HepG2 (cell line): ENCODE results near the gene FETUB. TPM values are rescaled to one million over a fixed set of nuclear protein-coding genes. Genes with fewer than 3 reads are reported as not detected.

Experiments
- ASH2L ChIP-seq: fragments of 300-600, 200-600 bp; sonication (generic); IDR thresholded peaks from 2 replicates; pipeline ENCODE4 v1.7.0; 2017; ENCODE audit warnings: low read depth, mild to moderate bottlenecking, moderate library complexity, mixed read lengths, low read length; ENCODE audit not compliant: insufficient read length
- FOXO1 ChIP-seq: sonication (generic); formaldehyde crosslinking; IDR thresholded peaks from 2 replicates; pipeline ENCODE4 v1.4.0; 2020; ENCODE audit warnings: missing genetic modification reagents
- IKZF1 ChIP-seq: fragments of 450-650 bp; IDR thresholded peaks from 2 replicates; pipeline ENCODE4 v1.7.1; 2016
- KDM1A ChIP-seq: IDR thresholded peaks from 2 replicates; pipeline ENCODE4 v1.6.1; 2016; ENCODE audit warnings: missing compliant biosample characterization
- NR2F6 ChIP-seq, 2 experiments: IDR thresholded peaks; 2 replicates each; pipeline ENCODE4 v1.6.1; 2016; ENCODE audit warnings: antibody characterized with exemption in 1 of 2, mild to moderate bottlenecking in 1 of 2
- PRDM15 ChIP-seq: sonication (generic); formaldehyde crosslinking; IDR thresholded peaks from 2 replicates; pipeline ENCODE4 v1.4.0; 2020; ENCODE audit warnings: missing genetic modification reagents
- TCF7 ChIP-seq: sonication (generic); IDR thresholded peaks from 2 replicates; pipeline ENCODE4 v1.6.1; 2016; ENCODE audit warnings: antibody characterized with exemption, low read depth
- ZBTB20 ChIP-seq: sonication (generic); formaldehyde crosslinking; IDR thresholded peaks from 2 replicates; pipeline ENCODE4 v1.8.1; 2023; ENCODE audit warnings: missing genetic modification reagents, low read depth, mild to moderate bottlenecking, borderline replicate concordance
- ZBTB3 ChIP-seq: sonication (generic); formaldehyde crosslinking; IDR thresholded peaks from 2 replicates; pipeline ENCODE4 v1.4.0; 2020; ENCODE audit warnings: low read depth, mild to moderate bottlenecking, moderate library complexity, missing genetic modification reagents, borderline replicate concordance
- ZNF235 ChIP-seq: sonication (generic); formaldehyde crosslinking; IDR thresholded peaks from 2 replicates; pipeline ENCODE4 v1.8.1; 2023; ENCODE audit warnings: mild to moderate bottlenecking, missing genetic modification reagents, borderline replicate concordance
- ZNF253 ChIP-seq: sonication (generic); formaldehyde crosslinking; IDR thresholded peaks from 2 replicates; pipeline ENCODE4 v1.8.0; 2022; ENCODE audit warnings: mild to moderate bottlenecking, missing genetic modification reagents, borderline replicate concordance
- ZNF407 ChIP-seq: sonication (generic); formaldehyde crosslinking; IDR thresholded peaks from one replicate; pipeline ENCODE4 v1.5.1; 2020; ENCODE audit warnings: mild to moderate bottlenecking, missing genetic modification reagents; ENCODE audit errors: not compliant biosample characterization
- ZNF724P ChIP-seq: sonication (generic); formaldehyde crosslinking; IDR thresholded peaks from 2 replicates; pipeline ENCODE4 v1.8.0; 2022; ENCODE audit warnings: missing genetic modification reagents, borderline replicate concordance
- polyA plus RNA-seq, 8 experiments: library from polyadenylated mRNA; depleted of rRNA in 3 of 8; stranded (reverse) in 7 of 8; unstranded in 1 of 8; fragments of >200 nt; fragmentation: Illumina TruSeq in 4 of 8; extraction: Trizol in 4 of 8; gene quantifications; 2 replicates each; pipeline versions ENCODE4 v1.2.1 to v1.2.3, GENCODE V29; 2011 to 2016; ENCODE audit warnings: low read depth in 4 of 8, missing spikeins in 1 of 8, mixed read lengths in 1 of 8; ENCODE audit not compliant: insufficient read depth in 1 of 8
- total RNA-seq, 5 experiments: library from RNA; depleted of rRNA; stranded (reverse); fragments of >200 nt; fragmentation: Illumina TruSeq; extraction: Trizol; gene quantifications; 2 replicates each; pipeline ENCODE4 v1.2.3, GENCODE V29; 2016; ENCODE audit warnings: low read depth in 1 of 5
- TF ChIP-seq, protein P1 (sequence below): sonication (generic); formaldehyde crosslinking; IDR thresholded peaks from 2 replicates; pipeline ENCODE4 v1.5.1; 2020; ENCODE audit warnings: mild to moderate bottlenecking, moderate library complexity, missing genetic modification reagents

The FETUB gene
- total and polyA plus RNA-seq, 2 of the 13 experiments (the other 11 are each of a cell fraction or from before 2014, with no cell fraction given): 2.1 to 4.4 TPM

GRCh38 chr3:186665625-186666188, 25.5 kb downstream of the FETUB start, which contains the start of gene HRG (continued):
- TF ChIP-seq ZNF253 (CRISPR knock-in tag) (no peak), PRDM15 (CRISPR knock-in tag) (no peak), ZBTB20 (CRISPR knock-in tag) (no peak), FOXO1 (CRISPR knock-in tag) (peak; percentile 53; the same call in 1 of the 2 replicates), ZNF724P (CRISPR knock-in tag) (no peak), KDM1A (CRISPR knock-in tag) (no peak), ZNF235 (CRISPR knock-in tag) (no peak), ZBTB3 (no peak), TCF7 (0 out of 2 replicates have a peak, but pooled peaks have one; percentile 9), NR2F6 (IDR thresholded peaks at IDR 0.05) (peak; percentile 83), NR2F6 (CRISPR knock-in tag; IDR thresholded peaks at IDR 0.05) (peak; percentile 80), ZNF407 (no peak), IKZF1 (no peak), ASH2L (no peak)
- TF ChIP-seq, protein P1, sequence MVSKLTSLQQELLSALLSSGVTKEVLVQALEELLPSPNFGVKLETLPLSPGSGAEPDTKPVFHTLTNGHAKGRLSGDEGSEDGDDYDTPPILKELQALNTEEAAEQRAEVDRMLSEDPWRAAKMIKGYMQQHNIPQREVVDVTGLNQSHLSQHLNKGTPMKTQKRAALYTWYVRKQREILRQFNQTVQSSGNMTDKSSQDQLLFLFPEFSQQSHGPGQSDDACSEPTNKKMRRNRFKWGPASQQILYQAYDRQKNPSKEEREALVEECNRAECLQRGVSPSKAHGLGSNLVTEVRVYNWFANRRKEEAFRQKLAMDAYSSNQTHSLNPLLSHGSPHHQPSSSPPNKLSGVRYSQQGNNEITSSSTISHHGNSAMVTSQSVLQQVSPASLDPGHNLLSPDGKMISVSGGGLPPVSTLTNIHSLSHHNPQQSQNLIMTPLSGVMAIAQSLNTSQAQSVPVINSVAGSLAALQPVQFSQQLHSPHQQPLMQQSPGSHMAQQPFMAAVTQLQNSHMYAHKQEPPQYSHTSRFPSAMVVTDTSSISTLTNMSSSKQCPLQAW (CRISPR knock-in tag): peak; percentile 91
